Vagina (tissue), 2 donors: ENCODE measurements around the gene PRKAR1B. TPM values are rescaled to one million over a fixed set of nuclear protein-coding genes. Genes with fewer than 3 reads are reported as not detected.

Experiments used
- DNase-seq, 2 donors: peaks; one replicate each; pipeline ENCODE4 v3.0.0-alpha.2; 2017; ENCODE audit errors: extremely low spot score in 2 of 2
- H3K27ac ChIP-seq: fragments of 200-600 bp; sonication (generic); one replicate; pipeline ENCODE4 v1.5.1; 2019
- H3K27me3 ChIP-seq: fragments of 200-600 bp; sonication (generic); one replicate; pipeline ENCODE4 v1.5.1; 2019
- H3K36me3 ChIP-seq, 2 donors: fragments of 200-600 bp; sonication (generic); one replicate each; pipeline ENCODE4 v1.5.1; 2017 to 2019
- H3K4me1 ChIP-seq: fragments of 200-600 bp; sonication (generic); one replicate; pipeline ENCODE4 v1.5.1; 2019
- H3K4me3 ChIP-seq, 2 donors: fragments of 200-600 bp; sonication (generic); 1 replicate in 1 of 2; 2 replicates in 1 of 2; pipeline ENCODE4 v1.5.1; 2016 to 2019
- H3K9me3 ChIP-seq: fragments of 200-600 bp; sonication (generic); one replicate; pipeline ENCODE4 v1.5.1; 2019
- CTCF ChIP-seq, 3 experiments: fragments of 450-650 bp in 2 of 3; fragments of 200-600 bp in 1 of 3; sonication (generic) in 1 of 3; IDR thresholded peaks; one replicate each; pipeline ENCODE4 v1.5.1; 2017 to 2019; ENCODE audit warnings: antibody characterized with exemption in 3 of 3, mild to moderate bottlenecking in 2 of 3, moderate library complexity in 2 of 3
- POLR2A ChIP-seq, 2 donors: fragments of 450-650 bp; IDR thresholded peaks; one replicate each; pipeline ENCODE4 v1.6.1; 2017; ENCODE audit warnings: antibody characterized with exemption in 2 of 2, mild to moderate bottlenecking in 2 of 2, moderate library complexity in 2 of 2
- POLR2AphosphoS5 ChIP-seq, 2 donors: sonication (generic); formaldehyde crosslinking; IDR thresholded peaks; one replicate each; pipeline ENCODE4 v1.9.0; 2017; ENCODE audit warnings: antibody characterized with exemption in 2 of 2, mild to moderate bottlenecking in 2 of 2, low read depth in 1 of 2; ENCODE audit not compliant: insufficient read depth in 1 of 2
- intact Hi-C: fragments of 100-400 bp; cut with DNase I; formaldehyde crosslinking; loops from one replicate; pipeline ENCODE4 v1.15.1; 2023
- total RNA-seq: library from RNA; depleted of rRNA; stranded (reverse); fragments of >200 nt; gene quantifications from one replicate; pipeline ENCODE4 v1.2.3, GENCODE V29; 2016

The PRKAR1B gene
- total RNA-seq, 1 donor from 2014 or later = 31.4 TPM

GRCh38 chr7:527723-528122 lies 199.4 kb downstream of the PRKAR1B start:
- intact Hi-C loops = loop anchor here (2.0 kb wide), 1 partner anchor 345 kb away; no protein-coding TSS in a partner anchor
- no peaks in the 10 kb centered on the region for H3K27me3 ChIP-seq

GRCh38 chr7:526460-527034 lies 200.5 kb downstream of the PRKAR1B start:
- Histone ChIP-seq H3K27me3 (peaks cover 6% of the 10 kb centered on the region), H3K36me3 (no peaks in the 10 kb centered on the region), H3K4me3 (no peak overlapping the region), H3K27ac (no peak overlapping the region), H3K9me3 (no peaks in the 10 kb centered on the region), H3K4me1 (peaks cover 13% of the 10 kb centered on the region)
- no peak for DNase-seq
- intact Hi-C loops = loop anchor here (2.0 kb wide), 1 partner anchor 346 kb away; no protein-coding TSS in a partner anchor
- TF ChIP-seq POLR2AphosphoS5 (IDR thresholded peaks at IDR 0.05; ENCODE audit: insufficient read depth in 1 of 2, low read depth in 1 of 2) (no peak), POLR2A (IDR thresholded peaks at IDR 0.05) (no peak), CTCF (IDR thresholded peaks at IDR 0.05) (no peak)

More at GRCh38 chr7:527723-528122, 199.4 kb downstream of the PRKAR1B start:
- Histone ChIP-seq H3K4me3 (no peak overlapping the region), H3K36me3 (no peaks in the 10 kb centered on the region), H3K27ac (no peak overlapping the region), H3K9me3 (no peaks in the 10 kb centered on the region), H3K4me1 (peaks cover 1% of the 10 kb centered on the region)
- DNase-seq = no peak
- TF ChIP-seq CTCF (IDR thresholded peaks at IDR 0.05) = no peak
- no peak for TF ChIP-seq POLR2AphosphoS5 (IDR thresholded peaks at IDR 0.05; ENCODE audit: insufficient read depth in 1 of 2, low read depth in 1 of 2)
- TF ChIP-seq POLR2A (IDR thresholded peaks at IDR 0.05) = no peak

GRCh38 chr7:525740-526139 lies 201.3 kb downstream of the PRKAR1B start:
- Histone ChIP-seq H3K36me3 (no peaks in the 10 kb centered on the region), H3K9me3 (no peaks in the 10 kb centered on the region), H3K4me1 (peaks cover 21% of the 10 kb centered on the region), H3K27ac (no peak overlapping the region), H3K4me3 (no peak overlapping the region), H3K27me3 (peaks cover 7% of the 10 kb centered on the region)
- no peak for DNase-seq
- intact Hi-C loops = loop anchor here (2.0 kb wide), 1 partner anchor 347 kb away; no protein-coding TSS in a partner anchor
- TF ChIP-seq POLR2A (IDR thresholded peaks at IDR 0.05) = no peak
- TF ChIP-seq CTCF (IDR thresholded peaks at IDR 0.05) = no peak
- no peak for TF ChIP-seq POLR2AphosphoS5 (IDR thresholded peaks at IDR 0.05; ENCODE audit: insufficient read depth in 1 of 2, low read depth in 1 of 2)

- H3K9me3 ChIP-seq = no peaks in the 10 kb centered on the region
- H3K4me1 ChIP-seq = peaks cover 30% of the 10 kb centered on the region
- H3K27me3 ChIP-seq = peaks cover 7% of the 10 kb centered on the region
- no peak overlapping the region for H3K4me3 ChIP-seq
- DNase-seq = no peak
- intact Hi-C loops = no loop called here
- no peaks in the 10 kb centered on the region for H3K36me3 ChIP-seq
- TF ChIP-seq POLR2AphosphoS5 (IDR thresholded peaks at IDR 0.05; ENCODE audit: insufficient read depth in 1 of 2, low read depth in 1 of 2) = no peak
- TF ChIP-seq POLR2A (IDR thresholded peaks at IDR 0.05) = no peak
- TF ChIP-seq CTCF (IDR thresholded peaks at IDR 0.05) = no peak
- H3K27ac ChIP-seq = no peak overlapping the region
These were observed 202.3 kb downstream of the PRKAR1B start for GRCh38 chr7:524800-525199.
